HG02759 (cell line): ENCODE data around the gene S100A6.
A peak's percentile ranks its signal among the peaks of the same experiment; 100 is the strongest.
"Not testable (repeated sequence)": the region's sequence is repeated elsewhere in the genome, so short reads cannot be mapped to it uniquely, and the experiment has no call there.

Experiments used
- ATAC-seq: cut with Tn5 transposase; IDR thresholded peaks from one replicate; pipeline ENCODE4 v1.9.1; 2021; ENCODE audit warnings: mild to moderate bottlenecking, moderate library complexity; ENCODE audit not compliant: unreplicated experiment

The S100A6 gene

DNA sequence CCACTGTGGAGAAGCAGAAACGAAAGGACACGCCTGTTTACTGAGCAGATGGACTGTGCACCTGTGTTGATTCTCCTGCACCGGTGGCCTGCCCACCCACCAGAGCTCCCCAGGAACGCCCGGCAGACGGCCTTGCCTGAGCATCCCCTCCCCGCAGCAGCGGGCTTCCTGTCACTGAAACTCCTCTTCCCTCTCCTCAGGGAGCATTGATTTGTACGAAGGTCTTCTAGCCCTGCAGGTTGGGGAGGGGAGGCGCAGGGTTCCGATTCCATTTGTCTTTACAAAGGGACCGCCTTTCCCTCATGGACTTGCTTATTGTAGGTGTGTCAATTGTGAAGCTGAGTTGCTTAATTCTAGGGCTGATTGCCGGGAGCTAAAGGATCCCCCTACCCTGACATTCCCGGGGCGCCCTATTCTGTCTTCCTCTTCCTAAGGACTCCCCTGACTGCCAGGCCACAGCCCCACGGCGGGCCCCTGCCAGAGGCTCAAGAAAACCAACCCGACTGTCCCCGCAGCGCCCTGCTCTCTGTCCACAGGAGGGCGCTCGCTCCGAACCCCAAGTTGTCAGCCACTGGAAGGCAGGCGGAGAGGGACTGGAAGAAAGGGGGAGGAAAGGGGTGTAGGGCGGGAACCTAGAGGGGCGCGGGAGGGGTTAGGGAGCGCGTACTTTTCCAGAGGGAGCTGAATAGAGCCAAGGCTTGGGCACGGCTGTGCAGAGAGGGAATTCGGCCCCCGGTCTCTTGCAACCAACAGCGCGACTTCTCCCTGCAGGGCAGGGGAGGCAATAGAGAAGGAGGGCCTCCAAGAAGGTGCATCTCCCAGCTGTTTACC lies 2.8 kb downstream of the S100A6 start:
- ATAC-seq, result no peak

DNA sequence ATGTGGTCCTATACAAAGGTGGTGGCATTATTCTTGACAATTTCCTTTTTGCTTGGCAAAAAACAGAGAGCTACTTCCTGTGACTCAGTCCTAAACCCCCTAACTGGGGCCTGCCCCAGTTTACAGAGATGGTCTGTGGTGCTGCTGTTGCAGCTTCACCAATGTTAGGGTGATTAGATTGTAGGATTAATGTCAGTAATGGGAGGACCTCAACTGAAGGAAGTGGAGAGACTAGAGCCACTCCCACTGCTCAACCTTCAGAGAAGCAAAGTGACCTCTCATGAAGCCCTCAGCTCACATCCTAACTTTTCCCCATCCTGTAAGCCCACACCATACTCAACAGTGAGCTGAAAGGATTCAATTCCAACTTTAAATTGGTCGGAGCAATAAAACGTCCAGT lies 3.6 kb downstream of the S100A6 start:
- ATAC-seq, result no peak

DNA sequence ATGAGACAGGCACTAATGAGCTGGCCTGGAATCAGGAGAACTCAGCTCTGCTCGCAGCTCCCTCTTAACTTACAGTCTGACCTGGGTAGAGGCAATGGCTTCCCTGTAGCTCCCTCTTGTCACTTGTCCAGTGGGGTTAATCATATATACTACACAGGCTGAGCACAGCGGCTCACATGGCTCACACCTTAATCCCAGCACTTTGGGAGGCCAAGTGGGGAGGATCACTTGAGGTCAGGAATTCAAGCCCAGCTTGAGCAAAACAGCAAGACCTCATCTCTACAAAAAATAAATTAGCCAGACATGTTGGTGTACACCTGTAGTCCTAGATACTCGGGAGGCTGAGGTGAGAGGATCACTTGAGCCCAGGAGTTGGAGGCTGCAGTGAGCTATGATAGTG lies 4.2 kb downstream of the S100A6 start:
- ATAC-seq, result no peak

DNA sequence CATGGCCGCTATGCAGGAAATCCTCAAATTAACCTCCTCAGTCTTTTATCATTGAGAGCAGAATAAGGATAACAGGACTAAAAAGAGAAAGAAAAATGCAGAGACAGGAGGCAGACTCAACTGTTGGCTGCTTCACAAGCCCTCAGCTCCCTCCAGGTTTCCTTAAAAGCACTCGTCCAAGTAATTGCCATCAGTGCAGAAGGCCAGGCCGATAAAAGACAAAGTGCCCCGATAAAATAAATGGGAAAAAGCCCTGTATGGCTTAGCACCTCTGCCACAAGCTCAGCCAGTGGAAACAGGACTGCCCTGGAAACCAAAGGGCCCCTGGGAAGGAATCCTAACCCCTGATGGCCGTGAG lies 8.1 kb downstream of the S100A6 start:
- no peak for ATAC-seq

DNA sequence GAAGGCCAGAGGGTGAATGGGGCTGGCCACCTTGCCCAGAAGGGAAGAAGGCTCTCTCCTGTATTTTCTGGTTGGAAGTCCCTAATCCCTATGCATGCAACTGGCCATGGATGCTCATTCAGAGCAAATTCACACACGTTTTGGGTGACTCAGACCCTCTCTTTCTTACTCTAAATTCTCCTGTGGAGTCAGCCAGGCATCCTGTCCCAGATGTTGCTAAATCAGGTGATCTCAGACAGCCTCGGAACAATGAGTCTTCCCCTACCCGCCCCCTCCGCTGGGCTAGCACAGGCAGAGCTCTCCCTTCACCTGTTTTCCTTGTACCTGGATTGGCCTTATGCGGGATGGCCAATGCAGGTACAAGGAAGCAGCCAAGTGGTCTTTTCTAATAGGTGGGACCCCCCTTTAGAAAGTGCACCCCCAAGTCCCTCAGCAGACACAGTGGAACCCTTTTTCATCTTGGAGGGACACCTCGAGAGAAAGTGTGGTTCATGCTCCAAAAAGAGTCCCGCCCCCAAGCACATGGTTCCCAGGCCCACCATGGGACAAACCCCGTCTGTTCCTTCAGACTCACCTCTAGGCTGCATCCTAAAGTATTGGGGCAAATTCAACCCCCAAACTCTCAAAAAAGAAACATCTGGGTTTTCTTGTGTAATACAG lies 8.6 kb downstream of the S100A6 start:
- ATAC-seq, result no peak

DNA sequence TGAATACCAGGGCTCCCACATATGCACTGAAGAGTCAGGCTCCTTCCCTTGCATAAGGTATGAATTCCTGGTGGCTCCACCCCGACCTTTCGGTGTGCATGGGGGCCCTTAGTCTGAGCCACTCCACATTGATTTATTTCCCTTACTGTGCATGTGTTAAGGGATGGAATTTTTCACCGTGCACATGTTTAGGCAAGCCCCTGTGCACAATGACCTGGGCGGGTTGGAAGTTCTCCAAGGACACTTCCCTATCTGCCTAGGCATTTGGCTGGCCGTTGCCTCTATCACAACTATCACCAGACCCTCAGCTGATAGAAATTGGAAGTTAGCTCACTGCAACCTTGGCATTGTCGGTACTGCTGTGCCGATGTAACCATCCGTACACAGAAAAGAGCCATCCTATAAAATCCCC lies 9.7 kb downstream of the S100A6 start:
- no peak for ATAC-seq

DNA sequence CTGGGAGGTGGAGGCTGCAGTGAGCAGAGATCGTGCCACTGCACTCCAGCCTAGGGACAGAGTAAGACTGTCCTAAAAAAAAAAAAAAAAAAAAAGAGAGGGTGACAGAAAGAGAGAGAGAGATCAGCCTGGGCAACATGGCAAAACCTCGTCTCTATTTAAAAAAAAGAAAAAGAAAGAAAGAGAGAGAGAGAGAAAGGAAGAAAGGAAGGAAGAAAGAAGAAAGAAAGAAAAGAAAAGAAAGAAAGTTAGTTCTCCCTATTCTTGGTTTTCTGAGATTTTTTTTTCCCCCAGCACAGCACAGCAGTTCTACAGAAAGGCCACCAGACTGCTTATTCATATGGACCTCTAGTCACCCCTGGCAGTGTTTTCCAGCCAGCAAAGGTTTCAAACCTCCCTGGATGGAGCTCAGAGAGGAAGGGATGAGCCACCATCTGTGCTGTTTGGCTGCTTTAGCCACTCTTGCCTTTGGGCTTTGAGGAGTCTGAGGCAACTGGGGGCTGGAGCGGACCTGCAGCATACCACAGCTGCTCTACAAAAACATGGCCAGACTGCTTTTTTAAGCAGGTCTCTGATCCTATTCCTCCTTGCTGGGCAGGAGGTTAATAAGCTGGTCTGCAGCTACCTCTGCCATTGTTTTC lies 10.6 kb downstream of the S100A6 start:
- no peak for ATAC-seq

DNA sequence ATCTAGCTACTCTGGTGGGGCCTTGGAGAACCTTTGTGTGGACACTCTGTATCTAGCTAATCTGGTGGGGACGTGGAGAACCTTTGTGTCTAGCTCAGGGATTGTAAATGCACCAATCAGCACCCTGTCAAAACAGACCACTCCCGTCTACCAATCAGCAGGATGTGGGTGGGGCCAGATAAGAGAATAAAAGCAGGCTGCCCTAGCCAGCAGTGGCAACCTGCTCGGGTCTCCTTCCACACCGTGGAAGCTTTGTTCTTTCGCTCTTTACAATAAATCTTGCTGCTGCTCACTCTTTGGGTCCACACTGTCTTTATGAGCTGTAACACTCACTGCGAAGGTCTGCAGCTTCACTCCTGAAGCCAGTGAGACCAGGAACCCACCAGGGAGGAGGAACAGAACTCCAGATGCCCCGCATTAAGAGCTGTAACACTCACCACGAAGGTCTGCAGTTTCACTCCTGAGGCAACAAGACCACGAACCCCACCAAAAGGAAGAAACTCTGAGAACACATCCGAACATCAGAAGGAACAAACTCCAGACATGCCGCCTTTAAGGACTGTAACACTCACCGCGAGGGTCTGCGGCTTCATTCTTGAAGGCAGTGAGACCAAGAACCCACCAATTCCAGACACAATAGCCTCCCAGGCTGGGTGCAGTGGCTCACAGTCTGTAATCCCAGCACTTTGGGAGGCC lies 13.3 kb downstream of the S100A6 start:
- not testable (repeated sequence) for ATAC-seq

DNA sequence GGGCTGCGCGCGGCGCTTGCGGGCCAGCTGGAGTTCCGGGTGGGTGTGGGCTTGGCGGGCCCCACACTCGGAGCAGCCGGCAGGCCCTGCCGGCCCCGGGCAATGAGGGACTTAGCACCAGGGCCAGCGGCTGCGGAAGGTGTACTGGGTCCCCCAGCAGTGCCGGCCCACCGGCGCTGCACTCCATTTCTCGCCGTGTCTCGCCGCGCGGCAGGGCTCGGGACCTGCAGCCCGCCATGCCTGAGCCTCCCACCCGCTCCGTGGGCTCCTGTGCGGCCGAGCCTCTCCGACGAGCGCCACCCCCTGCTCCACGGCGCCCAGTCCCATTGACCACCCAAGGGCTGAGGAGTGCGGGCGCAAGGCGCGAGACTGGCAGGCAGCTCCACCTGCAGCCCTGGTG lies 14.0 kb downstream of the S100A6 start:
- not testable (repeated sequence) for ATAC-seq

DNA sequence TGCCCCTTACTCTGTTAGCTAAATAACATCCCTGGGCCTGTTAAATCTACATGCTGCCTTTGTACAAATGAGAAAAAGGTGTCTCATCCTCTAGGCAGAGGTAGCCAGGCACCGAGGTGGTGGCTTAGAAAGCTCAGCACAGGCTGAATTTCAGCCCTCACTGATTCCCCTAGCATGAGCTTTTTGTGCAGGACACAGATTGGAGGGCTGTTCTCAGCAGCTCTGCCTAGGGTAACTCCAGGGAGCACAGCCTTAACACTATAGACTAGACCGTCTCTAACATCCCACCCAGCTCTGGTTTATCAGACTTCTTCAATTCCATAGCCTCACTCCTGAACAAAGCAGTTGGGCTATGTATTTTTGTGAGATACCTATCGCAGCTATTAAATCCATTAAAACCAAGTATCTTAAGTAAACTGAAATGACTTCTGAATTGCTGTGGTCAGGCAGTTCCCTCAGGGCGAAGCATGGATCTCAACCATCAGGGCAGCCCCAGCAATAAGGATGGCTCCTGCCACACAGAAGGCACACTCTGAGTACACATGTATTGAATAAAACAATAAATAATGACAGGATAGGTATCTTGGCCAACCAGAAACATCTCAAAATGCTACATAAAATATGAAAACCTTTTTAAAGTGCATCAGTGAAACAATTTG lies 14.8 kb downstream of the S100A6 start:
- no peak for ATAC-seq

DNA sequence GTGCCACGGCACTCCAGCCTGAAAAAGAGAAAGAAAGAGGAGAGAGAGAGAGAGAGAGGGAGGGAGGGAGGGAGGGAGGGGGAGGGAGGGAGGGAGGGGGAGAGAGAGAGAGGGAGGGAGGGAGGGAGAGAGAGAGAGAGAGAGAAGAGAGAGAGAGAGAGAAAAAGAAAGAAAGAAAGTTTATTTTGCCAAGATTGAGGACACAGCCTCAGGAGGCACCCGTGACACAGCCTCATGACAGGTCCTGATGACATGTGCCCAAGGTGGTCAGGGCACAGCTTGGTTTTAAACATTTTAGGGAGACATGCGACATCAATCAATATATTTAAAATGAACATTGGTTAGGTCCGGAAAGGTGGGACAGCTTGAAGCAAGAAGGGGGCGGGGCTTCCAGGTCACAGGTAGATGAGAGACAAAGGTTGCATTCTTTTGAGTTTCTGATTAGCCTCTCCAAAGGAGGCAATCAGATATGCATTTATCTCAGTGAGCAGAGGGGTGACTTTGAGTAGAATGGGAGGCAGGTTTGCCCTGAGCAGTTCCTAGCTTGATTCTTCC lies 15.6 kb downstream of the S100A6 start:
- ATAC-seq, result not testable (repeated sequence)

DNA sequence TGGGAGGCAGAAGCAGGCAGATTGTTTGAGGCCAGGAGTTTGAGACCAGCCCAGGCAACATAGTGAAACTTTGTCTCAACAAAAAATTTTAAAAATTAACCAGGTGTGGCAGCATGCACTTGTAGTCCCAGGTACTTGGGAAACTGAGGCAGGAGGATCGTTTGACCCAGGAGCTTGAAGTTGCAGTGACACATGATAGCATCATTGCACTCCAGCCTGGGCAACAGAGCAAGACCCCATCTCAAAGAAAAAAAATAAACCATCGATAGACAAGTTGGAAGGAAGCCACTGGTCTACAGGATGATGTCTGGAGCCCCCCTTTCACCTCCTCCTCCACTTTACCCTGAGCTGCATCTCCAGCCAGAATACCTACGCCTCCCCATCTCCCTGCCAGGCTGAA lies 16.5 kb downstream of the S100A6 start:
- ATAC-seq, result no peak

DNA sequence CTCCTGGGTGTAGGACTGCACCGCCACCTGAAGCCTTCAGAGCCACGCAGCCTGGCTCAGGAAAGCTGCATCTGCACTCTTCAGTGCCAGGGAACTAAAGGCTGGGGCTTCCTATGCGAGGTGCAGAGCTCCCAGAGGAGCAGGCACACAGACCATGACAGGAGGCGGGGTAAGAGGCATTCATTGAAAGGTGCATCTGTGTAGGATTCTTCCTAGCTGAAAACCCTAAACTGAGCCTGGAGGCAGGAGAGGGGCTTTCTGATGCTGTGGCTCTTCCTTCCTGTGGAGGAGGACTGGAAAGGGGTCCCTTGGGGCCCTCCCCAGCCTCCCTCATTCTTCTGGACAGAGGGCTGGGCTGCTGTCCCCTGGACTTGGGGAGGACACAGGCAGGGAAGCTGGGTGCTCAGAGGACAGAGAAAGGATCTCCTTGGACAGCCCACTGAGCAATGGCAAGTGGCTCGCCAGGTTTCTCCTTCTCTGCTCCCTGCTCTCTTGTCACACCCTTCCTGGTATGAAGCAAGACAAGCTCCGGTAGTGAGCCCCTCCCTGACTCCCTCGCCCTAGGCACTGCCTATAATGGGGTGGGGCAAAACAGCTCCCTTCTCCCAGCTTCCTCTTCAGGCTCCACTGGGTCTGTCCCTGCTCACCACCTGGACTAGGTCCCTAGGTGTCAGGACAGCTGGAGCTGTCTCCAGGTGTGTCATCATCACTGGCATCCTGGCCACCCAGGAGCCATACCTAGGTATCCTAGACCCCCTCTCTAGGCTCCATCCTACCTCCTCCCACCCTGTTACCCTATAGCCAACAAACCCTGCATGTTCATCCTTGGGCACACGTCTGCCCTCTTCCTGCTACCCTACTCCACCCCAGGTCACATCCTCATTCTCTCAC lies 20.0 kb downstream of the S100A6 start:
- ATAC-seq, result no peak

DNA sequence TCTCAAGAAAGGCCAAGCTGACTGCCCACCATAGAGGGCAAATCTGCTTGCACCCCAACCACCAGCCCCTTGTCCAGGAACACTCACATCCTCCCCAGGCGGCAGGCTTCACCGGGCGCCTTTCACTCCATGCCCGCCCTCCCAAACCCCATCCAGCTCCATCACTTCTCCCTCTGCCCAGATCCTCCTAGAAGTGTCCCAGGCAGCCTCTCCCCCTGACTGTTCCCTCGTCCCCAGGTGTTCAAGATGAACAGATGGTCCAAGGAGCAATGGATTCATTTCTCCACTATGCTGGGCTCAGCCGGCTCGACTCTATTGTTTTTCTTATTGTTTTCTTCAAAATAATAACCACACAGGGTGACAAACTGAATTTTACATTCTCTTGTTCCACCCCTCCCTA lies 22.1 kb downstream of the S100A6 start:
- ATAC-seq, result no peak

DNA sequence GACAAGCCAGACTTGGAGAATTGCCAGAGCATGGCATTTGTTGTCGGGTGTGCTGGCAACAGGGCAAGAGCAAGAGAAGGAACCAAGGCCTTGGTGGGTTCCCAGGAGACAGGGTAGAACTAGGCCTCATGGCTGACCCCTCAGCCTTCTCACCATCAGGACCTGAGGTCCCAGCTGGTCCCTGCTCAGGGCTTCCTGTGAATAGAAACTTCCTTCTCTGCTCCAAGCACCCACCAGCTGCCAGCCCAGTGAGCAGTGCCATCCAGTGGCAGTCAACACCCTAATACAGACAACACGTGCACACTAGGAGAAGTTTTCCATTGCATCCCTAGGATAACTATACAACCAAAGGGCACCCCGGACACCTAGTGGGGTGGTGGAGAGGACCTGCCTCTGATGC lies 22.8 kb downstream of the S100A6 start:
- no peak for ATAC-seq

DNA sequence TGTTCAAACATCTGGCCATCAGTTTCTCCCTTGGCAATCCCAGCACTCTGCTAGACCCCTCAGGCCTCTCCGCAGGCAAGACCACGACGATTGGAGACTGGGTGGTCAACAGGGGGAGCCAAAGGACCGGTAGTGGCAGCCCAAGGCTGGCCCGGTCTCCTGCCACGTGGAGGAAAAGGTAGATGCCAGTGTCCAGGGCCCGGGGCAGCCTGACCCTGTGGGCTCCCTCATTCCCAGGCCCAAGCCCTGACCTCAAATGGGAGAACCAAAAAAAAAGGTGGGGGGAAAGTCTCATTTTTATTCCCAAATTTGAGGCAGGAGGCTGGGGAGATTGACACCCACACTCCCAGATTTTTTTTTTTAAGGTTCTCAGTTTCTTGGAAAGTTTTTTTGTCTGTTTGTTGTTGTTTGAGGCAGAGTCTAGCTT lies 24.8 kb downstream of the S100A6 start:
- ATAC-seq, result peak; percentile 55

DNA sequence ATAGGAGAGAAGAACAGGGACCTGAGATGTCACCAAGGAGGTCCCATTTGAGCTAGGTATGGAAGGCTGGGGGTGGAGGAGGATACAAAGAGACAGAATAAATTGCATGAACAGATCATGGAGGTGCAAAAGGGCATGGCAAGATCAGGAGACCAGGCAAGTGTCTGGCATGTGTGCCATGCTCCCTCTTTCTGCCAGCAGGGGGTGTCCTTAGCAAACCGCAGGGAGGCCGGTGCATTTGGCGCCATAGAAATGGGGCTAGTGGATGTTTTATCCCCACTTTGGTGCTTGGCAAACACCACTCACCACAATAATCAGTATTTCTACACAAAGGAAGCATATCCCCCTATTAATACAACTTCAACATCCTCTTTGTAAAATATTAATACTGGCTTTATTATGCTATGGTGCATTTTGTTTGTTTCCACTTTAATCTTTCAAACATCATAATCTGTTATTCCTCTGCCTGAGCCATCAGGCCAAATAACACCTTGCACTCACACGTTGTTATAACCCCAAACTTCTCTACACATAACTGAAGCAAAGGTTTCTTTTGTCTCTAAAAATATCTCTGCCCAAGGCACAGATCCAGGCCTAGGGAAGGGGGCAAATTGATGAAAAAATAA lies 25.9 kb downstream of the S100A6 start:
- ATAC-seq, result no peak

DNA sequence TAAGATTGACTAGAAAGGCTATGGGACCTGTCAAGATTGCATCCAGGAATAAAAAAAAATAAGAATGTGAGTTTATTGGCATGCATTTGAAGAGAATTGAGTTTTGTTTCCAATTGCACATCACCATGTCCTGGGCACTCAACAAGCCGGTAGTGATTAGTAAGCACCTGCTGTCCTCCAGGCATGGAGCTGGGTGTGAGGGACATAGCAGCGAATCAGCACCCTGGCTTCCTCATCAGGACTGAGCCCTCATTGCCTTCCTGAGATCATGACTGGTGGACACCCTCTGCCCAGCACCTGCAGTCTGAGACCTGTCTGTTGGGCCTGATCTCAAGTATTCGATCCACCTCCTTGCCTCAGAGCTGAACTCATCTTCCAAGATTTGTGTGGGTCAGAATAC lies 26.8 kb downstream of the S100A6 start:
- no peak for ATAC-seq

DNA sequence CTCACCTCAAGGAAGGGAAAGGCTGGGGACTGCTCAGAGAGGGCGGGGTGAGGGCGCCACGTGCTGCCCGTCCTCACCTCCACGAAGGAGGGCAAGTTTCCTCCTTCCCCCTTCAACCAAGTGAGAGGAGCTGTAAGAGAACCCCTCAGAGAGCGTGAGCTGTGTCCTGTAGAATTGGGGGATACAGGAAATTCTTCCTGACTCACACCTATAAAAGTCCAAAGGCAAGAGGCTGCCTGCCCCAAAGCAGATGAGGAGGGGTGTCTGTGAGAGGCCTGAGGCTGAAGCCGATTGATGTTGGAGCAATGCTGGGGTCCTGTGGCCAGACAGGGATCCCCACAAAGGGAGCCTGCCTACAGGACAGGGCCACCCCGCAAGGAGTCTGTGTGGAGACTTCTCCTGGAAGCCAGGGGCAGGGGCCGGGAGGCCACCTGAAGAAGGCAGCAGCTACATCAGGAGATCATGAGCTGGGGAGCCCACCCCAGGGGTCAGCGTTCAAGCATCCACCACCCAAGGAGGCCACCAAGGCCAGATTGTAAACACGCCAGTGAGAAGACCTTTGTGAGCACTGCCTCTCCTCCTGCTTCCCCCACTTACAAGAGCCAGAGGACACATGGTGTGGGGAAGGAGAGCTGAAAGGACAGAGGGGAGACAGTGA lies 27.7 kb downstream of the S100A6 start:
- no peak for ATAC-seq
